NCI-H1092 treated with DMSO at 0.1 percent for 48 hours (cell line): ENCODE data around the gene TAF8.
"Not testable (repeated sequence)": the region's sequence is repeated elsewhere in the genome, so short reads cannot be mapped to it uniquely, and the experiment has no call there.

Experiments
- DNase-seq: peaks from one replicate; lab custom pipeline; 2025; lab: John Stamatoyannopoulos, UW

TAF8 gene, protein sequence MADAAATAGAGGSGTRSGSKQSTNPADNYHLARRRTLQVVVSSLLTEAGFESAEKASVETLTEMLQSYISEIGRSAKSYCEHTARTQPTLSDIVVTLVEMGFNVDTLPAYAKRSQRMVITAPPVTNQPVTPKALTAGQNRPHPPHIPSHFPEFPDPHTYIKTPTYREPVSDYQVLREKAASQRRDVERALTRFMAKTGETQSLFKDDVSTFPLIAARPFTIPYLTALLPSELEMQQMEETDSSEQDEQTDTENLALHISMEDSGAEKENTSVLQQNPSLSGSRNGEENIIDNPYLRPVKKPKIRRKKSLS

DNA sequence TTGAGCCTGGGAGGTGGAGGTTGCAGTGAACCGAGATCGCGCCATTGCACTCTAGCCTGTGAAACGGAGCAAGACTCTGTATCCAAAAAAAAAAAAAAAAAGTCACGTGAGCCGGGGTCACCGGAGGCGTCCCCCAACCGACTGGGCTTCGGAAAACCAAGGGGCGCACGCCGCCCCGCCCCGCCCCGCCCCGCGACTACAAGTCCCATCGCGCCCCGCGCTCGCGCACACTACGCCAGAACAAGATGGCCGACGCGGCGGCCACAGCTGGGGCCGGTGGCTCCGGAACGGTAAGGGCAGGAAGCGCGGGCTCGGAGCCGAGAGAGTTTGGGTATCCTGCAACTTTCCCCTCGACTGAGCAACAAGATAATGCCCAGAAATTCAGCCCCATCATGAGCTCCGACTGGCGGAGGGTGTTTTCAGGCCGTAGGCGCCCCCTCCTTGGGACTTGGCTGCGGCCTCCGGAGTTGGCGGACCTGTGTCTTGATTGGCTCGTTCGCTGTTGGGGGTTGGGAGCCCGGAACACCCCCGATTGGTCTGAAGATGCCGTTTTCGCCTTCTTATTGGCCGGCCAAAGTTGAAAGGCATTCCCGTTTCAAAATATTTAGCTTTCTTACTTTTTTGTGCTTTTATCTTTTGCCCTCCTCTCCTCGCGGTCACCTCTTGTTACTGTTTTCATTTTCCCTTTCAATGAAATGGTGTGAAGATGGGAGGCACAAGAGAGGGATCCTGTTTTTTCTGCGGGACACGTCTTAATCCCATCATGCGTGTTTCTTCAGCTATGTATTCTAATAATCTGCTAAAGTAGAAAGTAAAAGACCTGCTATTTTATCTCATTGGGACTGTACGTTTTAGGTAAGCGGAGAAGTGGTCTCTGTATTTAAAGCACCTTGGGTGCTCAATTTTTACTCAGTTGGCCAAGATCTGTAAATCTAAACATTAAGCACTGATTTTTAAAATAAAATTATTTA lies at the start of gene TAF8:
TAF8 (plus strand) TSS at position 228 of the 971 bp plus-strand sequence; CDS start at position 246, 18 bp downstream.
- DNase-seq = peak; percentile 88

DNA sequence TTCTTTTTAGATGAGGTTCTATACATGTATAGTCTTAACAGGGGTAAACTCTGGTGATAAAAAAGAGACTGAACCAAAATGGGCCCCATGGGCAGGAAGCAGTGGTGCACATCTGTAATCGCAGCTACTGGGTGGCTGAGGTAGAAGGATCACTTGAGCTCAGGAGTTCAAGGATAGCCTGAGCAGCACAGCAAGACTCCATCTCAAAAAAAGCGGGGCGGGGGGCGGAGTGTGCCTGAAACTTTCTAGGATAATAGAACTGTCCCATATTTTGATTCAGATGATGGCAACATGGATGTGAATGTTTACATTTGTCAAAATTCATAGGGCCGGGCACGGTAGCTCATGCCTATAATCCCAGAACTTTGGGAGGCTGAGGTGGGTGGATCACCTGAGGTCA lies 48.8 kb upstream of the TAF8 start:
- no peak for DNase-seq

DNA sequence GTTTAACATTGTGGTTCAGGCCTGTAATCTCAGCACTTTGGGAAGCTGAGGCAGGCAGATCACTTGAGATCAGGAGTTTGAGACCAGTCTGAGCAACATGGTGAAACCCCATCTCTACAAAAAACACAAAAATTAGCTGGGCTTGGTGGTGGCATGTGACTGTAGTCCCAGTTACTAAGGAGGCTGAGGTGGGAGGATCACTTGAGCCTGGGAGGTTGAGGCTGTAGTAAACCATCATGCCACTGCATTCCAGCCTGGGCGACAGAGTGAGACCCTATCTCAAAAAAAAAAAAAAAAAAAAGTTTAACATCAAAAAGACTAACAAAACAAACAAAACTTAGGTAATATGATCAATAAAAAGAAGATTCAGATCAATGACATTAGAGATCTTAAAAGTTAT lies 46.7 kb upstream of the TAF8 start:
- DNase-seq = not testable (repeated sequence)

DNA sequence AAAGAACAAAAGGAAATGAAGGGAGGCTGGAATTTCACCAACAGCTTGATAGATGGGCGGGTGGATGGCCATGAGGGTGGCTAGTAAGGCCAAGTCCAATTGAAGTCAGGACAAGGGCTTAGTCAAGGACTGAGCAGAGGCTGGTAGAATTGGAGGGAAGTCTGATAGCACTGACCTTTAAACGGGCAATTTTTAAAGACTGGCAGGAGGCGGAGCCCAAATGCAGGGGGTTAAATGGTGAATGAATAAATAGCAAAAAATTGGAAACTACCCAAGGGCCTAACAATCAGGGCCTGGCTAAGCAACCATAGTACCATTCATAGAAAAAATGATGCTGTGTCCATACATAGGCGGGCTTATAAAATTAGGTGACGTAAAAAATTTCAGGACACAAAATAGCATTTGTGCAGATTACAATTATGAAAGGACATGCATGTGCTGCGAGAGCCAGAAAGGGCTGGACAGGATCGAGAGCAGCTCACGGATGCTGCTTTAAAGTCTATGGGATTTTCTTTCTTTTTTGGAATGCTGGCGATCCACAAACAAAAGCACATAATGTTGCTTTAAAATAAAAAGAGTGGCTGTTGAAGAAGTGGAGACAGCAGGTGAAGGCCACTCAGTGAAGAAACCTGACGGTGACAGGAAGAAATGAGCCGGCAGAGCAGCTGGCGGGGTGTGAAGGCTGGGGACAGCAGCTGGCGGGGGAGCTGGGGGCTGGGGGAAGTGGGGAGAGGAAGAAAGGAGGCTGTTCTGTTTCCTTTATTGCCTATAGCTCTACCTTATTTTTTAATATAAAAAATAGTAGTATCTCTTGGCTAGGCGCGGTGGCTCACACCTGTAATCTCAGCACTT lies 42.8 kb upstream of the TAF8 start:
- DNase-seq = no peak

DNA sequence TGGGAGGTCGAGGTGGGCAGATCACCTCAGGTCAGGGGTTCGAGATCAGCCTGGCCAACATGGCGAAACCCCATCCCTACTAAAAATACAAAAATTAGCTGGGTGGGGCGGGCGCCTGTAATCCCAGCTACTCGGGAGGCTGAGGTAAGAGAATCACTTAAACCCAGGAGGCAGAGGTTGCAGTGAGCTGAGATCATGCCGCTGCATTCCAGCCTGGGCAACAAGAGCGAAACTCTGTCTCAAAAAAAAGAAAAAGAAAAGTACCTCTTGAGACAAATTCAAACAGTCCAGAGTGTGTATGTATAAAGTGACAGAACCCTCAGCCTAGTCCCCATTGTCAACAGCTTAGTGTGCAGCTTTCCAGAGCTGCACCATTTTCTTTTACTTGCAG lies 42.2 kb upstream of the TAF8 start:
- not testable (repeated sequence) for DNase-seq

DNA sequence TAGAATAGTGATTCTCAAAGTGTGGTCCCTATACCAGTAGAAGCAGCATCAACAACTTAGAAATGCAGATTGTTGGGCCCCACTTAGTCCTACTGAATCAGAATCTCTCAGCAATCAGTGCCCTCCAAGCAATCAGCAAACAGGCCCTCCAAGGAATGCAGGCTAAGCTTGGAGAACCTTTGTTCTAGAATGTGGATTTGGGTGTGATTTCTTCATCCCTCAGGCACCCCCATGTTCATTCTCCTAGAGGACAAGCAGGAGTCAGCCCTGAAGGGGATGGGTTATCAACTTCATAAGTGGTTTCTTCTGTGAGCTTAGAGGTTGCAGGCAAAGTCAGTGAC lies 40.5 kb upstream of the TAF8 start:
- no peak for DNase-seq

DNA sequence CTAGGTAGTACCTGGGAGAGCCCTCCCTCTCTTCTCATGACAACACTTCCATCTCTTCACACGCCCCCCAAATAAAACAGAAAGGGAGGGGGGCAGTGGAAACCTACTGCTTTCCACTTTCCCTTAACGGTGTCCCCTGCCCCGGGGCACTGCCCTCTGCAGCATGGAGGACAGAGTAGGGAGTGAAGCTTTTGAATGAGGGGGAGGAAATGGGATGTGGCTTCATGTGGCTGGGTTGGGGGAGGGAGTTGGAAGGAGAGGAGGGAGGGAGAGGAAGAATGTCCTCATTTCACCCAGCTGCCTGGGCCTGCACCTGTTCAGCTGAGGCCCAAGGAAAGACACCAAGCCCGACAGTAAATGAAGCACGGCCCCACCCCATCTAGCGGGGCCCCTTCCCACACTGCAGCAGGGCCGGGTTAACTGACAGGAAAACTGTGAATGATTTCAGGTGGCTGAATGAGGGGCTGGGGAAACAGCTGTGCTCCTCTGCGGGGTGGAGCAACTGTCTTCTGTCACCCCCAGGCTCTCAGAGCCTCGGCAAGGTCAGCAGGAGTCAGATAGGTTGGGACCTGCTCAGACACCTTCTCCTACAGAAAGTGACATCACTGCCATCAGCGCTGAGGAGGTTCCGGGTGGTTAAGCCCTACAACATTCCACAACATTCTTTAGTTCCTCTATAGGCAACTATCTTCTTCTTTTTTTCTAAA lies 40.0 kb upstream of the TAF8 start:
- no peak for DNase-seq

DNA sequence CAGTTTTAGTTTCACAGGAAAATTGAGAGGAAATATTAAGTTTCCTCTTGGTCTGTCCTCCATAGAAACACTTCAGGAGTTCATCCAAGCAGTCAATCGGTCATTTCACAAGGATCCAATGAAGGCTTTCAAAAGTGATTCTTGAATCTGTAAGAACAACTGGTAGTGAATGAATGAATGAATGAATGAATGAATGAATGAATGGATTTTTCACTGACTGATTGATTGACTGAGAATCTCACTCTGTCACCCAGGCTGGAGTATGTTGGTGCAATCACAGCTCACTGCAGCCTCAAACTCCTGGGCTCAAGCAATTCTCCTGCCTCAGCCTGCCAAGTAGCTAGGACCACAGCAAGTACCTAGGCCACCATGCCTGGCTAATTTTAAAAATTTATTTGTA lies 39.4 kb upstream of the TAF8 start:
- no peak for DNase-seq

DNA sequence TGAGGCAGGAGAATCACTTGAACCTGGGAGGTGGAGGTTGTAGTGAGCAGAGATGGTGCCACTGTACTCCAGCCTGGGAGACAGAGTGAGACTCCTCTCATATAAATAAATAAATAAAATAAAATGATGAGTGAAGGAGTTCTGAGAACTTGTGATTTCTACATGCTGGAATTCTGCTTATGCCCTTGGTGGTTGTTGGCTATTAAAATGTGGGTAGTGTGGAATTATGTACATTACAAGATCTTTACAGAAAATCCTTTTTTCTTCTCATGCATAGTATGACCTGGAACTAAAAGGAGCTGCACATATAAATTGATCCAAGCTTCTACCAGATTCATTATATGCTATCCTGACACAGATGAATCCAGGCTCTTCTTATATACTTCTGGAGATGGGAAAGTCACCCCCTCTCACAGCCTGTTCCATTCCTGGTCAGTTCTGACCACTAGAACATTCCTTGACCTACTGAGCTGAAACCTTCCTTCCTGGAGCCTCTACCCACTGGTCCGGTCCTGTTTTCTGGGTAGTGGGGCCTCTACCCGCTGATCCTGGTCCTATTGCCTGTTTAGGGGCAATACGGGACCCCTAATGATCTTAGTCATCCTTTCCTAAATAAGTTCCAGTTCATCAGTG lies 37.7 kb upstream of the TAF8 start:
- no peak for DNase-seq

DNA sequence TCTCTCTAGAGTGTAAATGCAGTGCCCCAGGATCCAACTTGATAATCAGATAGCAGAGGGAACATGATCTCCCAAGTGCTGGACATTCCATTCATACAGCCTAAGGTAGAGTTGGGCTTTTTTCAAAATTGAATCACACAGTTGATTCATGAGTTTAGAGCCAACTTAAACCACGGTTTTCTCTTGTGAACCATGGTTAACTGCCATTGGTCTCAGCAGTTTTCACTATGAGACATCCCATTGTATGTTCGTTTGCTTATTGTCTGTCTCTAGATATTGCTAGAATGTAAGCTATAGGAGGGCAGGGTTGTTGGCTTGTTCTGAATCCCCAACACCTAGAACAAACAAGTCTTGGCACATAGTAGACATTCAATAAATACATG lies 37.2 kb upstream of the TAF8 start:
- no peak for DNase-seq

DNA sequence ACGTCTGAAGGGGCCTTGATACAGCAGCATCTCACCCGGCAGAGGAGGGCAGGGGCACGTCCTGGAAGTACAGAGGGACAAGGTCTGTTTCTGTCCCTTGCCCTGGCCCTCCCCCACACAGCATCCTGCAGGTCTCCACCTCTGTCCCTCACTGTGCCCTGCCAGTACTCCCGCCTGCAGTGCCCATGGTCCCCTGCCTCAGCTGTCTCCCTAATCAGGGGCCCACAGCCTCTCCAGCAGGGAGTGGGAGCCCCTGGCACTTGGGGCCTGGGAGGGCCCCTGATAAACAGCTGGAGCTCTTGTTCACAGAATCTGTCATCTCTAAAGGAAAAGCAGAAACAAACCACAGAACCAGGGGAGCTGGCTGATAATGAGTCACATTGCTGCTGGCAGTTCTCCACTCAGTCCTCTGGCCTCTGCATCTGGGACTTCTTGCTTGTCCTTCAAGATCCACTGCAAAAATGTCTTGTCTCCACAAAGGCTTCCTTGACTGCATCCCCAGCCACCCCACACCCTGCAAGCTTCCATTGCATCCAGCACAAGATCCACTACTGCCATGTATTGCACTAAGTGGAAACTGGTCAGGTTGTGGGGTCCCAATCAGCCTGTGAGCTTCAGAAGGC lies 33.2 kb upstream of the TAF8 start:
- no peak for DNase-seq

DNA sequence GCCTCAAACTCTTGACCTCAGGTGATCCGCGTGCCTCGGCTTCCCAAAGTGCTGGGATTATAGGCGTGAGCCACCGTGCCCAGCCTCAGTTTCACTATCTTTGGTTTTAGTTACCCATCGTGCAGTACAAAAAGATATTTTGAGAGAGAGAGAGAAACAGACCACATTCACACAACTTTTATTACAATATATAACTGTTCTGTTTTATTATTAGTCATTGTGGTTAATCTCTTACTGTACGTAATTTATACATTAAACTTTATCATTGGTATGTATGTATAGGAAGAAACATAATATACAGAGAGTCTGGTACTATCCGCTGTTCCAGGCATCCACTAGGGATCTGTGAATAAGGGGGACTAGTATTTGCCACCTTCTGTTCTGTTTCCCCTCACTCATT lies 29.4 kb upstream of the TAF8 start:
- no peak for DNase-seq

DNA sequence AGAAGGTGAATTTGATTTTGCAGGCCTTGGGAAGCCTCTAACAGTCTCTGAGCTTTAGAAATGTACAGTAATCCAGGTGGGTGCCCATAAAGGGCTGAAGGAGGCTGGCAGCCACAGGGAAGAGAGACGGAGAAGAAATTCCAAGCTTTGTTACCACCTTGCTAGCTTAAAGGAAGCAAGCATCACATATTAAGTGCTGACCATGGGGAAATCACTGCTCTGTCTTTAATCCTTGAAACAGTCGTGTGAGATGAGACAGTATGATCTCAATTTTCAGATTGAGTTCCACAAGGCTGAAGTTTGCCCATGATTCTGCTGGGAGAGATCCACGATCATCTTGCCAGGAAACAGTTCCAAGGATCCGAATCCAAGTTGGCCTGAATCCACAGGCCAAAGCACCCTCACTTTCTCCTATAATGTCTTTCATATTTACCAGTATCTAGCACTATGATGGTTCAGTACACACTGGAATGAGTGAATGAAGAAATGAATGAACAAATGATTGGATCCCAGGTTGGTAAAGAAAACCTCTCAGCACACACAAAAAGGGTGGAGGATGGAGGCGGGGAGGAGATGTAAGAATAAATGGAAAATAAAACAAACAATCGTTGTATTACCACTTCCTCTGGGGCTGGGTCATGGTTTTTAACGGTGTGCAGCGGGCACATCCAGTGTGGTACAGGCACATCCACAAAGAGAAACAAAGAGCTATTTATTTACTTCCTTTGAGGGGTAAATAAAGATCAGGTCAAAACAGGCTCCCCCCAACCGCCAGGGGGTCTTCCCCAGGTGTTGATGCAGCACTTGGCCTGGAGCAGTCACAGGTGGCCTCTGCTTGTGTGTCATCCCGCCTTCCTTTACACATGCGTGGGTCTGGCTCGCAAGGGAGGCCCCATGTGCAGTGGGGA lies 28.2 kb upstream of the TAF8 start:
- no peak for DNase-seq

DNA sequence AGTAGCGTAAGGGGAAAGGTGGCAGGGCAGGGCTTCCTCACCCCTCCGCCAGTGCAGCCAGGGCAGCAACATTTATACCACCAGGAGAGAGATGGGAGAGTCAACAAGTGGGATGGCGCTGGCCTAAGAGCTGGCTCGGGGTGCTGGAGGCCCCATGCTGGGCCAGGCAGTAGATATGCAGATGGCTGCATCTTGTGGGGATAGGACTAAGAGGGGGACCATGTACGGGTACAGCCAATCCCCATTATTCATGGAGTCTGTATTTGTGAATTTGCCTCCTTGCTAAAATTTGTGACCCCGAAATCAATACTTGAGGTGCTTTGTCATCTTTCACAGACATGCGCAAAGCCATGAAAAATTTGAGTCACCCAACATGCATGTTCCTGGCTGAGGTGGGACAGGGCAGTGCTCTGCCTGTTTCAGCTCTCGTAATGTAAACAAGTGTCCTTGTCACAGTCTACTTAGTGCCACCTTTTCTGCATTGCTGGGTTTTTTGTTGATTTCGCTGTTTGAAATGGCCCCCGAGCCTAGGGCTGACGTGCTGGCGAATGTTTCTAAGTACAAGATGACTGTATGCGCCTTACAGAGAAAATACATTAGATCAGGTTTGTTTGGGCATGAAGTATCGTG lies 27.5 kb upstream of the TAF8 start:
- no peak for DNase-seq

DNA sequence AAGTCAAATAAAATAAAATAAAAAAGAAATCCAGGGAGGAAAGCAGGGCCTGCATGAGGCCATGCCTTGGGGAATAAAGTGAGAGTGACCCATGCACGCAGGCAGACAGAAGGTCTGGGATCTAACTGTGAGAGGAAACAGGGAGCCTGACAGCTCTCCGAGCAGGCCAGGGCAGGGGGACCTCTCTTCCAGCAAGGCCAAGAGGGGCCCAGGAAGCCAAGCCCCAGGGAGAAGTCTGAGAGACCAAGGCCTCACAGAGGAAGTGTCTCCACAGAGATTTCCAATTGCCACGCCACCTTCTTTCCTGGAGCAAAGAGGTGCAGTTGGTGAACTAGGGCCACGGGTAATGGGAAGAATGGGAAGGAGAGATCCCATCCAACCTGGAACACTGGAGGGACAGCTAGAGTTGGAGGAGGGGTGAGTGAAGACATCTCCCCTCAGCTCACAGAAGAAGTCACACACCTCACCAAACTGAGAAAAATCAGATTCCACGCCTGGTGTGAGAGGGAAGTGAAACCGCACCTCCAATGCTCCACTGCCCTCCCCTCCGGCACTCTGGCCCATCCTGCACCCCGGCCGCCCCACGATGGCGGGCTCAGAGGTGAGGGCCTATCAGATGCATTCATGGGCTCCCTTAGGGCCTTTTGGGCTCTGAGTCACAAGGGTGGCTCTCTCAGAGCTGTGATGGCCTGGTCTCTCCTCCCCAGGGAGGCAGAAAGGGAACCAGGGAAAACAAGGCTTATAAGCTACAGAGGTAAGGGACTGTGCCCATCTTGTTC lies 25.1 kb upstream of the TAF8 start:
- DNase-seq = no peak

DNA sequence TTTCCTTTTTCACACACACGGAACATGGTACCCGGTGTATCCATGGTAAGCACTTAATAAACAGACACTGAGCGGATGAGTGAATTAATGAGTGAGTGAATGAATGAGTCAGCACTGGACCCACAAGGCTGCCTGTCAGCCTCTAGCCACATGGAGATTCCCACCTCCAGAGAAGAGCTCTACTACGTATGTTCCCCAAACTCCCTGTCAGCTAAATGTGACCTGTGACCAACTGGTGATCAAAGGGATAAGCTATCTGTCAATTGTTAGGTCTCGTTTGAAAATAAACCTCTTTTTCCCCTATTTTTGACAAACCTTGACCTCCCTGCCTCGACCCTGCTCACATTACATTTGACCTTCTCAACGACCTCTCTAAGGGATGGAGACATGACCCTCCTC lies 24.5 kb upstream of the TAF8 start:
- DNase-seq = no peak

DNA sequence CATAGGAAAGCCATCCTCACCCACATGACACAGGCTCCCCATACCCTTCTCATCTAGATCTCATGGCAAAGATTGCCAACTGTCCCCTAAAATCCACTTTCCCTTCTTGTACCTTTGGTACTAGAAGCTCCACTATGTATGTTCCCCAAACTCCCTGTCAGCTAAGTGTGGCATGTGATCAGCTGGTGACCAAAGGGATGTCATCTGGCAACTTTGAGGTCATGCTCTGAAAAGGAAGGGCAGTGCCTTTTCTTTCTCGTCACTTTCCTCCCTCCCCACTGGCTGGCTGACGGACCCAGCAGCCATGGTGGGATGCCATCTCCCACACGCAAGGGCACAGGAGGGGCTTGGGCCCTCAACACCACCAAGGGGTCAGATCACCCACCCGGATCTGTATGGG lies 23.8 kb upstream of the TAF8 start:
- no peak for DNase-seq

DNA sequence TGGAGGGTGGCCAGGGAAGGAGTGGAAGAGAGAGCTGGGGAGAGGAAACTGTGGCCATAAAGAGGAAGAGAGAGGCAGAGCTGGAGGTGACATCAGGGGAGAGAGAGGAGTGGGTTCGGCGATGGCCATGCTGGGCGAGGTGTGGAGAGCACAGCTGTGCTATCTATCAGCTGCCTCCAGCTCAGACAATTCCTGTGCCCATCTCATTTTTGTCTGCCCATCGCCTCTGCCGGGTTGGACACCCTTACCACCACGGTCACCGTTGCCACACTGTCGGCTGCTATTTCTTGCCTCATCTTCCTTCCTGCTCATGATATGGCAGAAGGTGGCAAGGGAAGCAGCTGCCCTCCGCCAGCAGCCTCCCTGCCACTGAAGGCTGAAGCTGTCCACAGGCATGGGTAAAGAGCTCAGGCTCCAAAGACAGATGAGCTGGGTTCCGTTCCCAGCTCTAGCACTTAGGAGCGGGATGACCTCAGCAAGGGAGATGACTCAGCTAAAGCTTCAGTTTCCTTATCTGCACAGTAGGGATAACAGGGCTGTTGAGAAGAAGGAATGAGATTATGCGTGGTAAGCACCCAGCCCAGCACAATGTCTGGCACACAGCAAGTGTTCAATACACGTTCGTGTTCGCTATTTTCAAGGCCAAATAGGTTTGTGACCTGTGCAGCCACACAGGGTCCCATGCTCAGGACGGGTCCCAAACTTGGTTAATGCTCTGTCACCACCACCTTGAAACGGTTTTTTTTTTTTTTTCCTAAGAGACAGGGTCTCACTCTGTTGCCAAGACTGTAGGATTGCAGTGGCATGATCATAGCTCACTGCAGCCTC lies 21.9 kb upstream of the TAF8 start:
- DNase-seq = no peak
